Vagina (tissue), 2 donors: ENCODE measurements around the gene SMC6.

ENCODE experiments used
- CTCF ChIP-seq, 3 experiments: fragments of 450-650 bp in 2 of 3; fragments of 200-600 bp in 1 of 3; sonication (generic) in 1 of 3; IDR thresholded peaks; one replicate each; pipeline ENCODE4 v1.5.1; 2017 to 2019; ENCODE audit warnings: antibody characterized with exemption in 3 of 3, mild to moderate bottlenecking in 2 of 3, moderate library complexity in 2 of 3
- POLR2A ChIP-seq, 2 donors: fragments of 450-650 bp; IDR thresholded peaks; one replicate each; pipeline ENCODE4 v1.6.1; 2017; ENCODE audit warnings: antibody characterized with exemption in 2 of 2, mild to moderate bottlenecking in 2 of 2, moderate library complexity in 2 of 2

GRCh38 chr2:17708501-17708900 is 45.1 kb downstream of the SMC6 start:
- TF ChIP-seq CTCF (IDR thresholded peaks at IDR 0.05) (no peak), POLR2A (IDR thresholded peaks at IDR 0.05) (no peak)
